SK-N-SH treated with all-trans-retinoic acid at 6 μM for 48 hours (cell line): ENCODE measurements around the gene ABL2.

ENCODE experiments used
- ARNTL ChIP-seq: fragments of 450-650 bp; formaldehyde crosslinking; IDR thresholded peaks from 2 replicates; pipeline ENCODE4 v1.5.0; 2020; ENCODE audit warnings: low read depth, mild to moderate bottlenecking, moderate library complexity, borderline replicate concordance
- BACH2 ChIP-seq: fragments of 250-450 bp; sonication (Bioruptor Pico); IDR thresholded peaks from 2 replicates; pipeline ENCODE4 v1.9.0; 2021; ENCODE audit warnings: mild to moderate bottlenecking, borderline replicate concordance
- ISL1 ChIP-seq: fragments of 250-450 bp; sonication (Bioruptor Pico); IDR thresholded peaks from 2 replicates; pipeline ENCODE4 v2.1.2; 2022; ENCODE audit warnings: mild to moderate bottlenecking, moderate library complexity
- PPARA ChIP-seq: fragments of 250-450 bp; sonication (Bioruptor Pico); IDR thresholded peaks from 2 replicates; pipeline ENCODE4 v1.5.0; 2020; ENCODE audit warnings: mild to moderate bottlenecking, borderline replicate concordance
- RARB ChIP-seq: fragments of 250-450 bp; sonication (Bioruptor Pico); IDR thresholded peaks from 2 replicates; pipeline ENCODE4 v1.8.0; 2021; ENCODE audit warnings: mild to moderate bottlenecking, moderate library complexity
- TCF4 ChIP-seq: fragments of 250-450 bp; sonication (Bioruptor Pico); IDR thresholded peaks from 2 replicates; pipeline ENCODE4 v1.8.0; 2021; ENCODE audit warnings: mild to moderate bottlenecking, moderate library complexity, borderline replicate concordance
- TOX ChIP-seq: fragments of 250-450 bp; sonication (Bioruptor Pico); IDR thresholded peaks from 2 replicates; pipeline ENCODE4 v1.8.0; 2021; ENCODE audit warnings: mild to moderate bottlenecking, moderate library complexity, borderline replicate concordance
- ZFP3 ChIP-seq: fragments of 250-450 bp; sonication (Bioruptor Pico); IDR thresholded peaks from 2 replicates; pipeline ENCODE4 v1.5.0; 2020; ENCODE audit warnings: mild to moderate bottlenecking, moderate library complexity
- ZFP30 ChIP-seq: fragments of 450-650 bp; formaldehyde crosslinking; IDR thresholded peaks from 2 replicates; pipeline ENCODE4 v1.5.0; 2022; ENCODE audit warnings: mild to moderate bottlenecking, moderate library complexity
- ZNF70 ChIP-seq: fragments of 450-650 bp; formaldehyde crosslinking; IDR thresholded peaks from 2 replicates; pipeline ENCODE4 v1.5.0; 2020; ENCODE audit warnings: mild to moderate bottlenecking, moderate library complexity
- ZNF8 ChIP-seq: fragments of 450-650 bp; formaldehyde crosslinking; IDR thresholded peaks from 2 replicates; pipeline ENCODE4 v1.5.0; 2020; ENCODE audit warnings: mild to moderate bottlenecking, moderate library complexity
- TF ChIP-seq, protein P1 (sequence below): fragments of 250-450 bp; sonication (Bioruptor Pico); IDR thresholded peaks from 2 replicates; pipeline ENCODE4 v1.8.0; 2020; ENCODE audit warnings: mild to moderate bottlenecking, moderate library complexity, borderline replicate concordance
- TF ChIP-seq, protein P2 (sequence below): fragments of 250-450 bp; sonication (Bioruptor Pico); IDR thresholded peaks from 2 replicates; pipeline ENCODE4 v1.5.1; 2021; ENCODE audit warnings: mild to moderate bottlenecking, moderate library complexity

DNA sequence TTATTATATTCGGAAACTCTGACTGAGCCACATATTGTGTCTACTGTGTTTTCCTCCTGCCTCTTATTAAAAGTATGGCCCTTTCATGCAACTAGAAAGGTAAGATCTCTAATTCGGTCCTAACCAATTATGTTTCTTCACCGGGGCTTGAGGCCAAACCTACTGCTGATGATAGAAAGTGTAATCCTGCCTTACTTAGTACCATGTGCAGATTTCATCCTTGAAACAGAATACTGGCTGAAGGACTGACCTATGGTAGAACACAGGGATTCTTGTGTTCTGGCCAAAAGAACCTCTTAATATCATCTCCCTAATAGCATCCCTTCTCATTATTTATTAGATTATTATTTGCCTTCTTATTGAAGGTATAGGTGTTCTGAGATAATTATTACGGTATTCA lies 75.0 kb downstream of the ABL2 start:
- no peak for TF ChIP-seq ZFP3 (CRISPR knock-in tag)
- no peak for TF ChIP-seq PPARA (CRISPR knock-in tag)
- TF ChIP-seq RARB (CRISPR knock-in tag), result no peak
- TF ChIP-seq ZNF8 (CRISPR knock-in tag), result no peak
- TF ChIP-seq TCF4 (CRISPR knock-in tag), result no peak
- TF ChIP-seq, protein P1, sequence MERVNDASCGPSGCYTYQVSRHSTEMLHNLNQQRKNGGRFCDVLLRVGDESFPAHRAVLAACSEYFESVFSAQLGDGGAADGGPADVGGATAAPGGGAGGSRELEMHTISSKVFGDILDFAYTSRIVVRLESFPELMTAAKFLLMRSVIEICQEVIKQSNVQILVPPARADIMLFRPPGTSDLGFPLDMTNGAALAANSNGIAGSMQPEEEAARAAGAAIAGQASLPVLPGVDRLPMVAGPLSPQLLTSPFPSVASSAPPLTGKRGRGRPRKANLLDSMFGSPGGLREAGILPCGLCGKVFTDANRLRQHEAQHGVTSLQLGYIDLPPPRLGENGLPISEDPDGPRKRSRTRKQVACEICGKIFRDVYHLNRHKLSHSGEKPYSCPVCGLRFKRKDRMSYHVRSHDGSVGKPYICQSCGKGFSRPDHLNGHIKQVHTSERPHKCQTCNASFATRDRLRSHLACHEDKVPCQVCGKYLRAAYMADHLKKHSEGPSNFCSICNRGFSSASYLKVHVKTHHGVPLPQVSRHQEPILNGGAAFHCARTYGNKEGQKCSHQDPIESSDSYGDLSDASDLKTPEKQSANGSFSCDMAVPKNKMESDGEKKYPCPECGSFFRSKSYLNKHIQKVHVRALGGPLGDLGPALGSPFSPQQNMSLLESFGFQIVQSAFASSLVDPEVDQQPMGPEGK (CRISPR knock-in tag), result no peak
- no peak for TF ChIP-seq TOX
- TF ChIP-seq ZNF70, result no peak
- no peak for TF ChIP-seq ISL1 (CRISPR knock-in tag)
- no peak for TF ChIP-seq ZFP30 (CRISPR knock-in tag)
- no peak for TF ChIP-seq BACH2 (CRISPR knock-in tag)
- TF ChIP-seq, protein P2, sequence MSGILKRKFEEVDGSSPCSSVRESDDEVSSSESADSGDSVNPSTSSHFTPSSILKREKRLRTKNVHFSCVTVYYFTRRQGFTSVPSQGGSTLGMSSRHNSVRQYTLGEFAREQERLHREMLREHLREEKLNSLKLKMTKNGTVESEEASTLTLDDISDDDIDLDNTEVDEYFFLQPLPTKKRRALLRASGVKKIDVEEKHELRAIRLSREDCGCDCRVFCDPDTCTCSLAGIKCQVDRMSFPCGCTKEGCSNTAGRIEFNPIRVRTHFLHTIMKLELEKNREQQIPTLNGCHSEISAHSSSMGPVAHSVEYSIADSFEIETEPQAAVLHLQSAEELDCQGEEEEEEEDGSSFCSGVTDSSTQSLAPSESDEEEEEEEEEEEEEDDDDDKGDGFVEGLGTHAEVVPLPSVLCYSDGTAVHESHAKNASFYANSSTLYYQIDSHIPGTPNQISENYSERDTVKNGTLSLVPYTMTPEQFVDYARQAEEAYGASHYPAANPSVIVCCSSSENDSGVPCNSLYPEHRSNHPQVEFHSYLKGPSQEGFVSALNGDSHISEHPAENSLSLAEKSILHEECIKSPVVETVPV (CRISPR knock-in tag), result no peak
- no peak for TF ChIP-seq ARNTL (CRISPR knock-in tag)
